ENCODE data around the gene PPCS.

- TF ChIP-seq CTCF (IDR thresholded peaks at IDR 0.05) (no peak), POLR2A (IDR thresholded peaks at IDR 0.05) (no peak)
Observed at GRCh38 chr1:42466030-42466429, 9.7 kb downstream of the PPCS start.
